RWPE1 (cell line): ENCODE measurements around the gene TNFAIP2.
"Not testable (repeated sequence)": the region's sequence is repeated elsewhere in the genome, so short reads cannot be mapped to it uniquely, and the experiment has no call there.

ENCODE experiments used
- CTCF ChIA-PET: fragments of 350-600 bp; sonication (Branson Sonifier 250); formaldehyde crosslinking; extraction: SDS; loops from one replicate; lab custom pipeline; 2021; lab: Yijun Ruan, JAX
- POLR2A ChIA-PET: fragments of 400-600 bp; formaldehyde crosslinking; extraction: SDS; loops from one replicate; lab custom pipeline; 2020; ENCODE audit warnings: antibody characterized with exemption; ENCODE audit not compliant: low non-redundant PET; lab: Yijun Ruan, JAX
- DNase-seq: peaks from one replicate; pipeline ENCODE4 v3.0.0; 2012; ENCODE audit warnings: low spot score
- H3K27ac ChIP-seq: fragments of 450-650 bp; 2 replicates; pipeline ENCODE4 v1.5.1; 2017
- CTCF ChIP-seq: fragments of 450-650 bp; conservative IDR thresholded peaks from 2 replicates; pipeline ENCODE4 v1.5.1; 2017; ENCODE audit warnings: low read depth, mild to moderate bottlenecking

Gene TNFAIP2

GRCh38 chr14:103164779-103165178, 41.5 kb downstream of the TNFAIP2 start:
- POLR2A ChIA-PET = no interaction called here
- CTCF ChIA-PET = no interaction called here
- no peak for TF ChIP-seq CTCF
- DNase-seq = no peak
- H3K27ac ChIP-seq = no peak overlapping the region

GRCh38 chr14:103165323-103165722, 42.1 kb downstream of the TNFAIP2 start:
- H3K27ac ChIP-seq = no peak overlapping the region
- CTCF ChIA-PET = no interaction called here
- POLR2A ChIA-PET = no interaction called here
- DNase-seq = no peak
- TF ChIP-seq CTCF = no peak

GRCh38 chr14:103169954-103170353, 46.7 kb downstream of the TNFAIP2 start:
- CTCF ChIA-PET = interaction anchor here (1.0 kb wide), 1 partner anchor 65 kb away, joined by 3 read pairs; no protein-coding TSS in a partner anchor
- TF ChIP-seq CTCF = no peak
- DNase-seq = no peak
- no peak overlapping the region for H3K27ac ChIP-seq
- POLR2A ChIA-PET = no interaction called here

- DNase-seq, POLR2A ChIA-PET, H3K27ac ChIP-seq, CTCF ChIA-PET: not testable (repeated sequence)
These were observed 47.9 kb downstream of the TNFAIP2 start for GRCh38 chr14:103171206-103171605.

GRCh38 chr14:103172921-103173320, 49.7 kb downstream of the TNFAIP2 start:
- POLR2A ChIA-PET = no interaction called here
- no peak overlapping the region for H3K27ac ChIP-seq
- CTCF ChIA-PET = no interaction called here
- no peak for TF ChIP-seq CTCF
- no peak for DNase-seq

GRCh38 chr14:103173887-103174286, 50.6 kb downstream of the TNFAIP2 start:
- DNase-seq, H3K27ac ChIP-seq, POLR2A ChIA-PET, CTCF ChIA-PET: not testable (repeated sequence)

- DNase-seq, H3K27ac ChIP-seq, POLR2A ChIA-PET, CTCF ChIA-PET: not testable (repeated sequence)
These were observed 52.9 kb downstream of the TNFAIP2 start for GRCh38 chr14:103176176-103176575.

- no peak for DNase-seq
- ChIA-PET POLR2A (no interaction called here), CTCF (no interaction called here)
- no peak for TF ChIP-seq CTCF
- H3K27ac ChIP-seq = peak overlapping the region; percentile 7; the same call in 1 of the 2 replicates
These were observed 54.1 kb downstream of the TNFAIP2 start for GRCh38 chr14:103177376-103177775.
